ENCODE results near the gene DALRD3.

DALRD3 gene

DNA sequence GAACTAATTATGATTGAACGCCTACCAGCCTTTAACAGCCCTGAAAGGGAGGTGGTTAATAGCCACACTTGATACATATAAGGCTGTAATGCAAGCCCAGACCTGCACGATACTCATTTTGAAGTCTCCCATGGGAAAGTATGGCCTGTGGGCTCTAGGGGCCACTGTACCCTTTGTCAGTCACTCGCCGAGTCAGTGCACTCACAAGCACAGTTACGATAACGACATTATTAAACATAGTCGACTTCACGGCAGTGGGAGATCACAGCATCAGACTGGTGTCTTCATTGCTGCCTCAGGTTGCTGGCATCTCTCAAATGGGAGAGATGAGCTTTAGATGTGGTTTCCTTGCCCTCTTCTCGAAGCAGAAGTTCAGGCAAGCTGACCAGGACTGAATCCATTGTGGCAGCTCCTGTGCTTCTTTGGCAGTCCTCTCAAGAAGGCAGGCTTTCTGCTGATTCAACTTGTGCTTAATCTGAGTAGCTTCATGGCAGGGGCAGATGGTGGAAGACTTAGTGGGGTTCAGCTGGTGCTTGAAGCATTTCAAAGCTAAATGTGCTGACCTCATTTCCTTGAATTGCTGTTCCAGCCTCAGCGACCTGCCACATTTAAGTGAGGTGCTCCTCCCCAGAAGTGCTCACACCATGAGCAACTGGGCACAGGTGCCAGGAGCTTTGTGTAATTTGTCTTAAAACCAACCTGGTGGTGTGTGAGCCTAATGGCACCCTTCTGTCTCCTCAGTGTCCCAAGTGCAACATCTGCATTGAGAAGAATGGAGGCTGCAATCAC is 44.1 kb downstream of the DALRD3 start:
- DNase-seq (ENCODE audit: low spot score): no peak

DNA sequence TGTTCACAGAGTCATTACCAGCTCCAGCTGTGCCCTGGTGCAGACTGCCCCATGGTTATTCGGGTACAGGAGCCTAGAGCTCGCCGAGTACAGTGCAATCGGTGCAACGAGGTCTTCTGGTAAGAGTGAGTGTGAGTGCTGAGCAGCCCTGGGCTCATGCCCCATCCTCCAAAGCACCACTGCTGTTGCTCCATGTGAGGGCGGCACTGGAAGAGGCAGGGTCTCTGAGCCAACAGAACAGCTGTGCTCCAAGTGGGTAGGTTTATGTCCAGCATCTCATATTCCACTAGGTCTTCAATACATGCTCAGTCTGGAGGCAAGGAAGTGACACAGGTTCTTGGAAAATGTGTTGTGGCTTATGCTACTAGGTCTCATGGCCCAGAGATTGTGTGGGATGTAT is 47.8 kb downstream of the DALRD3 start:
- no peak for DNase-seq (ENCODE audit: low spot score)

DNA sequence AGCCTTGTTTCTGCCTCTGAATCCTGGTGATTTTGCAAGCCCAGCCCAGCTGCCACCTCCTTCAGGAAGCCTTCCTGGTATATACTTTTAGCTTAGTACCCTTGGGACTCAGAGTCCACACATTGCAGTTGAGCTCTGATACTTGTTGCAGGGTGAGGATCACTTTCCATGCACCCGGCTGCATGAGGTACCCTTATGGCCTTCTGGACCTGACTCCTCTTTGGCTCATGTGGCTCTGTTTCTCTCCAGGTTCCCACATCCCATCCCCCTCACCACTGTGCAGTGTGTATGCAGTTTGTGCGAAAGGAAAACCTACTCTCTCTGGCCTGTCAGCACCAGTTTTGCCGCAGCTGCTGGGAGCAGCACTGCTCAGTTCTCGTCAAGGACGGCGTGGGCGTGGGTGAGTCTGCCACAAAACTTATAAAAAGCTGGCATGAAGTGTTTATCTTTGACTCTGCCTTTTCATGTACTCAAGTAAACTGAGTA is 51.5 kb downstream of the DALRD3 start:
- no peak for DNase-seq (ENCODE audit: low spot score)

DNA sequence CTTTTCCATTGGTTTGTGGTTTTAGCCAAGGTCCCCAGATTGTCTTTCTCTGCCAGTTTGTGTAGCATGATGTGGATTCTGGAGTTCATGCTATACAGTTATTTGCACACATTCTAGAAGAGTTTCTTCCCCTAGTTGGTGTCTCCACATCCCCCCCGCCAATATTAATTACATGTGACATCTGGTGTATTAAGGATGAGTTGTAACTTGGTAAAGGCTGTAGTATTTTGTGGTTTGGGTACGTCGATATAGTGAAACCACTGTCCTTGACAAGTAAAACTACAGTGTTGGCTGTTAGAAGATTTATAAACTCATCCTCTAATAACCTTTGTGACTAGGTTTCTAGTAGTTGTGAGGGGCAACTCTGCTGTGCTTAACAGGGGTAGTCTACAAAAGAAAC is 52.0 kb downstream of the DALRD3 start:
- DNase-seq (ENCODE audit: low spot score): no peak

All from GM03348 (cell line).